Stomach (tissue), 4 donors: ENCODE results near the gene SLC35B2.

Experiments used
- POLR2A ChIP-seq, 4 donors: fragments of 450-650 bp; IDR thresholded peaks; one replicate each; pipeline ENCODE4 v1.6.1; 2016; ENCODE audit warnings: antibody characterized with exemption in 4 of 4, control low read depth in 2 of 4, mild to moderate bottlenecking in 1 of 4, moderate library complexity in 1 of 4
- POLR2AphosphoS5 ChIP-seq, 3 donors: sonication (generic); formaldehyde crosslinking; IDR thresholded peaks; one replicate each; pipeline ENCODE4 v1.6.1; 2016; ENCODE audit warnings: antibody characterized with exemption in 3 of 3

GRCh38 chr6:44220913-44221290, 36.4 kb downstream of the SLC35B2 start:
- no peak for TF ChIP-seq POLR2A (IDR thresholded peaks at IDR 0.05)
- TF ChIP-seq POLR2AphosphoS5 (IDR thresholded peaks at IDR 0.05): no peak
